Breast epithelium (tissue), 4 donors: Measurements from ENCODE around the gene TGM5. TPM values are rescaled to one million over a fixed set of nuclear protein-coding genes. Genes with fewer than 3 reads are reported as not detected.

ENCODE experiments used
- DNase-seq, 2 donors: peaks; one replicate each; pipeline ENCODE4 v3.0.0-alpha.2; 2019; ENCODE audit warnings: low spot score in 2 of 2
- H3K27ac ChIP-seq, 2 donors: fragments of 200-600 bp; sonication (generic) in 1 of 2; one replicate each; pipeline ENCODE4 v1.5.1; 2016 to 2019; ENCODE audit warnings: mild to moderate bottlenecking in 1 of 2
- H3K27me3 ChIP-seq, 2 donors: fragments of 200-600 bp; sonication (generic) in 1 of 2; one replicate each; pipeline versions ENCODE4 v1.5.1 to v1.6.0; 2017 to 2019; ENCODE audit warnings: control low read depth in 1 of 2, mild to moderate bottlenecking in 1 of 2
- H3K36me3 ChIP-seq: fragments of 200-600 bp; one replicate; pipeline ENCODE4 v1.5.1; 2019
- H3K4me1 ChIP-seq, 2 donors: fragments of 200-600 bp; sonication (generic); one replicate each; pipeline ENCODE4 v1.5.1; 2016 to 2019; ENCODE audit warnings: control low read depth in 1 of 2
- H3K4me3 ChIP-seq, 3 donors: fragments of 200-600 bp; sonication (generic); 1 replicate in 2 of 3; 2 replicates in 1 of 3; pipeline ENCODE4 v1.5.1; 2016 to 2019; ENCODE audit warnings: mild to moderate bottlenecking in 3 of 3, moderate library complexity in 2 of 3
- H3K9me3 ChIP-seq, 2 donors: fragments of 200-600 bp; sonication (generic) in 1 of 2; one replicate each; pipeline ENCODE4 v1.5.1; 2016 to 2019; ENCODE audit warnings: control low read depth in 1 of 2
- CTCF ChIP-seq, 3 donors: fragments of 450-650 bp; IDR thresholded peaks; one replicate each; pipeline ENCODE4 v1.5.1; 2016 to 2017; ENCODE audit warnings: antibody characterized with exemption in 3 of 3, mild to moderate bottlenecking in 3 of 3, moderate library complexity in 3 of 3
- POLR2A ChIP-seq: fragments of 450-650 bp; IDR thresholded peaks from one replicate; pipeline ENCODE4 v1.6.1; 2016; ENCODE audit warnings: antibody characterized with exemption, mild to moderate bottlenecking, moderate library complexity
- POLR2AphosphoS5 ChIP-seq, 3 donors: sonication (generic); formaldehyde crosslinking; IDR thresholded peaks; one replicate each; pipeline ENCODE4 v1.6.1; 2017; ENCODE audit warnings: antibody characterized with exemption in 3 of 3
- intact Hi-C: fragments of 100-400 bp; cut with DNase I; formaldehyde crosslinking; loops from one replicate; pipeline ENCODE4 v1.15.1; 2023; ENCODE audit warnings: low total_unique reads
- total RNA-seq, 3 donors: library from RNA; depleted of rRNA; stranded (reverse); fragments of >200 nt; gene quantifications; one replicate each; pipeline ENCODE4 v1.1.0, GENCODE V29; 2016

TGM5 gene
- total RNA-seq, 3 donors from 2014 or later = 1.6 to 3.1 (median 2.7) TPM

- no peaks in the 10 kb centered on the region for H3K36me3 ChIP-seq
- H3K9me3 ChIP-seq = peaks cover 0 to 7% of the 10 kb centered on the region in 2 donors
- H3K27ac ChIP-seq = no peak overlapping the region
- intact Hi-C loops = no loop called here
- no peak for DNase-seq
- peaks cover 0 to 4% of the 10 kb centered on the region in 2 donors for H3K4me1 ChIP-seq
- no peak overlapping the region for H3K4me3 ChIP-seq
- TF ChIP-seq POLR2AphosphoS5 (IDR thresholded peaks at IDR 0.05) = no peak
- H3K27me3 ChIP-seq = no peaks in the 10 kb centered on the region
Measured at GRCh38 chr15:43194795-43195194, 71.9 kb downstream of the TGM5 start.

GRCh38 chr15:43193710-43194109, 73.0 kb downstream of the TGM5 start:
- intact Hi-C loops = no loop called here
- no peak for TF ChIP-seq POLR2A
- TF ChIP-seq CTCF (IDR thresholded peaks at IDR 0.05) = no peak
- TF ChIP-seq POLR2AphosphoS5 (IDR thresholded peaks at IDR 0.05) = no peak
- H3K9me3 ChIP-seq = peaks cover 0 to 6% of the 10 kb centered on the region in 2 donors
- H3K4me3 ChIP-seq = no peak overlapping the region
- H3K27me3 ChIP-seq = no peaks in the 10 kb centered on the region
- H3K4me1 ChIP-seq = peaks cover 0 to 8% of the 10 kb centered on the region in 2 donors
- no peak overlapping the region for H3K27ac ChIP-seq
- no peaks in the 10 kb centered on the region for H3K36me3 ChIP-seq
- DNase-seq = no peak

GRCh38 chr15:43190178-43190577, 76.5 kb downstream of the TGM5 start:
- DNase-seq = peak; percentile 84 to 90
- Histone ChIP-seq H3K36me3 (no peaks in the 10 kb centered on the region), H3K4me3 (no peak overlapping the region), H3K9me3 (no peaks in the 10 kb centered on the region), H3K27me3 (no peaks in the 10 kb centered on the region), H3K4me1 (peaks cover 2 to 21% of the 10 kb centered on the region in 2 donors), H3K27ac (peak overlapping the region; percentile 69 to 78)
- intact Hi-C loops = no loop called here
- TF ChIP-seq POLR2A (no peak), CTCF (IDR thresholded peaks at IDR 0.05) (no peak), POLR2AphosphoS5 (IDR thresholded peaks at IDR 0.05) (no peak)

- Histone ChIP-seq H3K4me1 (peaks cover 2 to 21% of the 10 kb centered on the region in 2 donors), H3K27me3 (no peaks in the 10 kb centered on the region), H3K27ac (peak overlapping the region in 1 of 2 donors; percentile 78), H3K9me3 (no peaks in the 10 kb centered on the region), H3K36me3 (no peaks in the 10 kb centered on the region), H3K4me3 (no peak overlapping the region)
- intact Hi-C loops = no loop called here
- DNase-seq = no peak
- TF ChIP-seq POLR2AphosphoS5 (IDR thresholded peaks at IDR 0.05) (no peak), POLR2A (no peak), CTCF (IDR thresholded peaks at IDR 0.05) (no peak)
Measured at GRCh38 chr15:43189296-43189695, 77.4 kb downstream of the TGM5 start.

GRCh38 chr15:43187544-43188155, 79.1 kb downstream of the TGM5 start:
- Histone ChIP-seq H3K27me3 (no peaks in the 10 kb centered on the region), H3K36me3 (no peaks in the 10 kb centered on the region), H3K4me1 (peaks cover 2 to 21% of the 10 kb centered on the region in 2 donors), H3K27ac (no peak overlapping the region), H3K9me3 (no peaks in the 10 kb centered on the region), H3K4me3 (no peak overlapping the region)
- no peak for DNase-seq
- intact Hi-C loops = no loop called here
- TF ChIP-seq CTCF (IDR thresholded peaks at IDR 0.05) (peak in 2 of 3 donors; percentile 31 to 48), POLR2AphosphoS5 (IDR thresholded peaks at IDR 0.05) (no peak), POLR2A (no peak)
